H1 (cell line): ENCODE measurements around the gene WIPF3.

ENCODE experiments used
- CHD2 ChIP-seq: IDR thresholded peaks from 2 replicates; pipeline ENCODE4 v1.6.1; 2012; ENCODE audit warnings: low read length, improper control_type of control experiment
- EZH2 ChIP-seq: fragments of 200-600 bp; sonication (generic); IDR thresholded peaks from 2 replicates; pipeline ENCODE4 v1.7.1; 2012; ENCODE audit warnings: low read depth, mild to moderate bottlenecking, moderate library complexity, low read length, inconsistent platforms; ENCODE audit not compliant: severe bottlenecking
- HDAC2 ChIP-seq, 2 experiments: fragments of 300-600 bp in 1 of 2; sonication (generic) in 1 of 2; IDR thresholded peaks; 2 replicates each; pipeline ENCODE4 v1.6.1; 2011 to 2012; ENCODE audit warnings: low read depth in 2 of 2, low read length in 2 of 2, mild to moderate bottlenecking in 2 of 2, moderate library complexity in 2 of 2, borderline replicate concordance in 1 of 2, inconsistent platforms in 1 of 2
- TAF1 ChIP-seq: IDR thresholded peaks from 2 replicates; pipeline ENCODE4 v1.6.1; 2011; ENCODE audit warnings: mild to moderate bottlenecking, low read depth, low read length
- YY1 ChIP-seq: IDR thresholded peaks from 2 replicates; pipeline ENCODE4 v1.6.1; 2011; ENCODE audit warnings: low read depth, mild to moderate bottlenecking, low read length
- TF ChIP-seq, protein P1 (sequence below), 3 experiments: IDR thresholded peaks; 1 replicate in 2 of 3; 2 replicates in 1 of 3; pipeline versions ENCODE4 v1.5.1 to v1.6.1; 2011; ENCODE audit warnings: low read length in 3 of 3, mild to moderate bottlenecking in 3 of 3, inconsistent platforms in 2 of 3, low read depth in 1 of 3, moderate library complexity in 1 of 3; ENCODE audit not compliant: insufficient read depth in 1 of 3; ENCODE audit errors: control extremely low read depth in 1 of 3

- TF ChIP-seq HDAC2 (IDR thresholded peaks at IDR 0.05; ENCODE audit: borderline replicate concordance in 1 of 2, low read depth in 2 of 2, low read length in 2 of 2) (no peak), EZH2 (no peak), YY1 (no peak), TAF1 (no peak), CHD2 (no peak)
- TF ChIP-seq, protein P1, sequence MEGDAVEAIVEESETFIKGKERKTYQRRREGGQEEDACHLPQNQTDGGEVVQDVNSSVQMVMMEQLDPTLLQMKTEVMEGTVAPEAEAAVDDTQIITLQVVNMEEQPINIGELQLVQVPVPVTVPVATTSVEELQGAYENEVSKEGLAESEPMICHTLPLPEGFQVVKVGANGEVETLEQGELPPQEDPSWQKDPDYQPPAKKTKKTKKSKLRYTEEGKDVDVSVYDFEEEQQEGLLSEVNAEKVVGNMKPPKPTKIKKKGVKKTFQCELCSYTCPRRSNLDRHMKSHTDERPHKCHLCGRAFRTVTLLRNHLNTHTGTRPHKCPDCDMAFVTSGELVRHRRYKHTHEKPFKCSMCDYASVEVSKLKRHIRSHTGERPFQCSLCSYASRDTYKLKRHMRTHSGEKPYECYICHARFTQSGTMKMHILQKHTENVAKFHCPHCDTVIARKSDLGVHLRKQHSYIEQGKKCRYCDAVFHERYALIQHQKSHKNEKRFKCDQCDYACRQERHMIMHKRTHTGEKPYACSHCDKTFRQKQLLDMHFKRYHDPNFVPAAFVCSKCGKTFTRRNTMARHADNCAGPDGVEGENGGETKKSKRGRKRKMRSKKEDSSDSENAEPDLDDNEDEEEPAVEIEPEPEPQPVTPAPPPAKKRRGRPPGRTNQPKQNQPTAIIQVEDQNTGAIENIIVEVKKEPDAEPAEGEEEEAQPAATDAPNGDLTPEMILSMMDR (IDR thresholded peaks at IDR 0.05; ENCODE audit: control extremely low read depth in 1 of 3, insufficient read depth in 1 of 3, low read depth in 1 of 3, low read length in 3 of 3): no peak
Measured at GRCh38 chr7:29873644-29874294, 67.5 kb downstream of the WIPF3 start.
